T1000 (cell line): ENCODE data around the gene MOSPD3.

Experiments used
- DNase-seq: peaks from one replicate; lab custom pipeline; 2025; ENCODE audit warnings: mixed read lengths; lab: John Stamatoyannopoulos, UW

The MOSPD3 gene

DNA sequence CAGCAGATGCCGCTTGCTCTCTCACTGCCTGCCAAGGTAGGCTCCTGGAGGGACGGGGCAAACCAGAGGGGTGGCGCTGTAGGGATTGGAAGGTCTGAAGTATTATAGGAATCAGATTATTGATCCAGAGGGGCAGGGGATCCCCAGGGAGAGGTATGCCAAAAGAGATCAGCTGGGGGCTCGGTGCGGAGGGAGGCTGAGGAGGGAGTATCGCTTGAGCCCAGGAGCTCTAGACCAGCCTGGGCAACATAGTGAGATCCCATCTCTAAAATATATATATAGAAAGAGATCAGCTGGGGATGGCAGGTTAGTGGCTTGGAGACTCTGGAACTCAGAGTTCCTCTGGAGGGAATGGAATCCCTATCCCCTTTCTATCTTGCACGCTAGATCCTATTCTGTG, 17.2 kb upstream of the MOSPD3 start:
- DNase-seq: no peak

DNA sequence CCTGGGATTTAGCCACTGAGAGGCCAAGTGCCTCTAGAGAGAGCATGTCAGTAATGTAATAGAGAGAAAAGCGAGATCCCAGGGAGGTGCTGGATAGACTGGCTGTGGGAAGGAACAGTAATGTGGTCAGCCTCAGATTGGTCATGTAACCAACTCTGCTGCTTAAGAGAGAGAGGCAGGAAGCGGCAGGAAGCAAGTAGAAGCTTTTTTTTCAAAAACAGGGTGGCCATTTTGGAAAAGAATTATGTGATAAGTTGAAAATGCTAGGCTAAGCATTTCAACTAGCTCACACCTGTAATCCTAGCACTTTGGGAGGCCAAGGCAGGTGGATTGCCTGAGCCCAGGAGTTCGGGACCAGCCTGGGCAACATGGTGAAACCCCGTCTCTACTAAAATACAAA, 13.9 kb upstream of the MOSPD3 start:
- DNase-seq: no peak

DNA sequence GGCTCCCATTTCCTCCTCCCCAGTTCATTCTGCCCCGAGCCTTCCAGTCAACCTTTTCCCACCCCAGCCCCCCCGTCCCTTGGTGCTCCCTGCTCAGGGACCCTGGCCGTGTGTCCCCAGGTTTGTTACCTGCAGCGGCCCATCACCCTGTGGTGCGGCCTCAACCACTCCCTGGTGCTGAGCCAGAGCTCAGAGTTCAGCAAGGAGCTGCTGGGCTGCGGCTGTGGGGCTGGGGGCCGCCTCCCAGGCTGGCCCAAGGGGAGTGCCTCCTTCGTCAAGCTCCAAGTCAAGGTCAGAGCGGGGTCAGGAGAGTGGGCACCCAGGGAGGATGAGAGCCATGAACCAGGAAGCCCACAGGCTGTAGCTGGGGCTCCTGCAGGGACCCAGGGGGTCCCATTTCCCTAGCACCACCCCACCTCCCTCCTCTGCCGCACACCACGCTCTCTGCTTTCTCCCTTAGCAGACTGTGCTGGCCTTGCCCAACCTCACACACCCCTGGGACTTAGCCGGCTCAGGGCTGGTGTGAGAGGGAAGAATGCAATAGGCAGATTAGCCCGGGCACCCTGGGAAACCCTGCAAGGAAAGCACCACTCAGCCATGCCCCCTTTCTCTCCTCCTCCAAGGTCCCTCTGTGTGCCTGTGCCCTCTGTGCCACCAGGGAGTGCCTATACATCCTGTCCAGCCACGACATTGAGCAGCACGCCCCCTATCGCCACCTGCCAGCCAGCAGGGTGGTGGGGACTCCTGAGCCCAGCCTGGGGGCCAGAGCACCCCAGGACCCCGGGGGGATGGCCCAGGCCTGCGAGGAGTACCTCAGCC, 12.2 kb upstream of the MOSPD3 start:
- DNase-seq: no peak

- DNase-seq: no peak
Measured at GRCh38 chr7:100600730-100601038, 11.7 kb upstream of the MOSPD3 start.

GRCh38 chr7:100602889-100603725, 9.2 kb upstream of the MOSPD3 start:
- no peak for DNase-seq

GRCh38 chr7:100603726-100604027, 8.7 kb upstream of the MOSPD3 start:
- no peak for DNase-seq

DNA sequence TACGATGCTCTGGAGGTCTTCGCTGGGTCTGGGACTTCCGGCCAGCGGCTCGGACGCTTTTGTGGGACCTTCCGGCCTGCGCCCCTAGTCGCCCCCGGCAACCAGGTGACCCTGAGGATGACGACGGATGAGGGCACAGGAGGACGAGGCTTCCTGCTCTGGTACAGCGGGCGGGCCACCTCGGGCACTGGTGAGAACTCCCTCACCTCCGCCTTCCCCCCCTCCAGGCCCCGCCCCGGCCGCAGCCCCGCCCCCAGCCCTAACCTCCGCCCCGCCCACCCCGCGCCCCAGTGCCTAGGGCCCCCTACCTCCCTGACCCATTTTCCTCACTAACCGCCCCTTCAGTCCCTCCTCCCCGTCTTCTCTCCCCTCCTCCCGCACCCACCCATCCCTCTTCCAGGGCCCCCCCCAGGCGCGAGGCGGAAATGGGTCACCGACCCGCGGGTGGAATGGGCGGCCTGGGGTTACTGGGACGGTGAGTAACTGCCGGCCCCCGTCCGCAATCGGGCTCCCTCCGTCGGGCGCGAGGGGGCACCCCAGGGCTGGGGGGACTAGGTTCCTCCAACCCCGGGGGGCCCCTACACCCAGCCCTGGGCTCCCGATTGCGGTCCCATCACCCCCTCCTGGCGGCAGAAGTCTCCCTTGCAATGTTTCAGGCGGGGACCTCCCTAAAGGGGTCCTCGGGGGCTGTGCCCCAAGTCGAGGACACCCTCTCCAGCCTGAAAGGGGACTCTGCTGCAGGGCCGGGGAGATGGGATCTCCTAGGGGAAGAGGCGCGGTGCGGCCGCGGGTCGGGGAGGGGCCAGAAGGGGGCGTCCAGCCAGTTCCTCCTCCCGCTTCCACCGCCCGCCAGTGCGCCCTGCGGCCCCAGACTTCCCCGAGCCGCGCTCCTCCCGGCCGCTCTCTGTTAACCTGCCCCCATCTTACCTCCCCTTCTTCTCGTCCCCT, 8.0 kb upstream of the MOSPD3 start:
- DNase-seq: no peak

DNA sequence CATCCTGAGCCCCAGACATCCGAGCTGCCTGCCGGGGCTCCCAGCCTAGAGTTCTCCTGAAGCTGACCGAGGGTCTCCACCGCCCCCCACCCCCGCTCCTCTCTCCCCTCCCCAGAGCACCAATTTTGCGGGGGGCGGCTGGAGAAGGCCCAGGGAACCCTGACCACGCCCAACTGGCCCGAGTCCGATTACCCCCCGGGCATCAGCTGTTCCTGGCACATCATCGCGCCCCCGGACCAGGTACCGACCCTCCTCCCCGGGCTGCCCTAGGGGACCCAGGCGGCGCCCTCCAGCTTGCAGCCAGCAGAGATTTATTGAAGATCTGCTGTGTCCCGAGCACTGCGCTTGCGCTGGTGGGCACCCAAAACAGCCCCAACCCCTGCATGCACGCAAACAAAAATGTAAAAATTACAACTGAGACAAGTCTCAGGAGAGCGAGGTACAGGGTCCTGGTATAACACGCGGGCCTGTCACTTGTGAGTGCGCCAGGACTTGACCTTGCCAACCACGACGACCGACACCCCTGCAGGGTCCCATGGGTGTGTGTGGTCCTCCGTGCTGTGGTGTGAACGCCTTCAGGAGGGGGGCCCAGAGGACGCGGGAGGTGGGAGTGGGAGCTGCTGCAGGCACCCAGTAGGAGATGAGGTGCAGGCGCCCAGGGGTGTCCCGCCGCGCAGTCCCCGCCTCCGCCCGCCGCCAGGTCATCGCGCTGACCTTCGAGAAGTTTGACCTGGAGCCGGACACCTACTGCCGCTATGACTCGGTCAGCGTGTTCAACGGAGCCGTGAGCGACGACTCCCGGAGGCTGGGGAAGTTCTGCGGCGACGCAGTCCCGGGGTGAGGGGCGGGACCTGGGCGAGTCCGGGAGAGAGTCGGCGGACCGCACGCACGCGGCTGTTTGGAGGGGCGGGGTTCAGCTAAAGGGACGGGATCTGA, 7.1 kb upstream of the MOSPD3 start:
- no peak for DNase-seq

DNA sequence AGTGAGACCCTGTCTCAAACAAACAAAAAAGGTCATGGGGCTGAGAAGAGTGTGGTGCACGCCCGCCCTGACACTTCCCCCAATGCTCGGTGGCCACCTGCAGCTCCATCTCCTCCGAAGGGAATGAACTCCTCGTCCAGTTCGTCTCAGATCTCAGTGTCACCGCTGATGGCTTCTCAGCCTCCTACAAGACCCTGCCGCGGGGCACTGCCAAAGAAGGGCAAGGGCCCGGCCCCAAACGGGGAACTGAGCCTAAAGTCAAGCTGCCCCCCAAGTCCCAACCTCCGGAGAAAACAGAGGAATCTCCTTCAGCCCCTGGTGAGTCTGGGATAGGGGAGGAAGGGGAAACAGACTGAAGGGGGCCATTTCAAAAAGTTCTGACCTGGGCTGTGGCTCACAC, 6.0 kb upstream of the MOSPD3 start:
- no peak for DNase-seq

DNA sequence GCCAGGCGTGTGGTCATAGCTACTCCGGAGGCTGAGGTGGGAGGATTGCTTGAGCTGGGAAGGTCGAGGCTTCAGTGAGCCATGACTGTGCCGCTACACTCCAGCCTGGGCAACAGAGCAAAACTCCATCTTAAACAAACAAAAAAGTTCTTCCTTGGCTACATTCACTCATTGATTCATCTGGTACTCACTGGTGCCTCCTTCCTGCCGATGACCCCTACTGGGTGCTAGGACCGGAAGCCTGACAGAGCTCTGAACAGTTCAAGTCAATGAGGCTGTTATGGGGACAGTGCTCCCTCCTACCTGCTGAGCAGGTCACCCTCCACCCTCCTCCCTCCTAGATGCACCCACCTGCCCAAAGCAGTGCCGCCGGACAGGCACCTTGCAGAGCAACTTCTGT, 5.2 kb upstream of the MOSPD3 start:
- no peak for DNase-seq

GRCh38 chr7:100609958-100610357, 2.4 kb upstream of the MOSPD3 start:
- DNase-seq: no peak

DNA sequence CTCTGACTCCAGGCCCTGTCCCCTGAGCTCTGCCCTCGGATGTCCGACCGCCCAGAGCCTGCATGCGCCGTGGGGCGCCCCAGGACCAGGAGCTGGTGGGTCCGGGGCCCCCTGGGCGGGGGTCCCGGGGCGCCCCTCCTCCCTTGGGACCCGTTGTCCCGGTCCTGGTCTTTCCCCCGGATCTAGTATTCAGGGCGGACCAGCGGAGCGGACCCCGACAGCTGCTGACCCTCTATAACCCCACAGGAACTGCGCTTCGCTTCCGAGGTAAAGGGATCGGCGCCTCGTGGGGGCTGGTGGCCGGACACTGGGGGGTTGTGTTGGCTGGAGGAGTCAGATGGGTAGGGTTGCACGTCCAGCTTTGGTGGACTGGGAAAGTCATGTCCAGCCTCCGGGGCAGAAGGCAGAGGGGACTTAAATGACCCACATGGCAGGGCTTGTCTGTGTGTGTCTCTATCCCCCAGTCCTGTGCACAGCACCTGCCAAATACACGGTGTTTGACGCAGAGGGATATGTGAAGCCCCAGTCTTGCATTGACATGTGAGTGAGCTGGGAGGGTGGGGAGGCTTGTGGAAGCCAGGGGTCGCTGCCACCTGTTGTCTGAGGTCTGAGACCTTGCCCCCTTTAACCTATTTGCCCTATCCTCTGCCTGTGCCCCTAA, 520 bp downstream of the MOSPD3 start:
- no peak for DNase-seq

GRCh38 chr7:100613412-100614175, 1.3 kb downstream of the MOSPD3 start:
- no peak for DNase-seq

DNA sequence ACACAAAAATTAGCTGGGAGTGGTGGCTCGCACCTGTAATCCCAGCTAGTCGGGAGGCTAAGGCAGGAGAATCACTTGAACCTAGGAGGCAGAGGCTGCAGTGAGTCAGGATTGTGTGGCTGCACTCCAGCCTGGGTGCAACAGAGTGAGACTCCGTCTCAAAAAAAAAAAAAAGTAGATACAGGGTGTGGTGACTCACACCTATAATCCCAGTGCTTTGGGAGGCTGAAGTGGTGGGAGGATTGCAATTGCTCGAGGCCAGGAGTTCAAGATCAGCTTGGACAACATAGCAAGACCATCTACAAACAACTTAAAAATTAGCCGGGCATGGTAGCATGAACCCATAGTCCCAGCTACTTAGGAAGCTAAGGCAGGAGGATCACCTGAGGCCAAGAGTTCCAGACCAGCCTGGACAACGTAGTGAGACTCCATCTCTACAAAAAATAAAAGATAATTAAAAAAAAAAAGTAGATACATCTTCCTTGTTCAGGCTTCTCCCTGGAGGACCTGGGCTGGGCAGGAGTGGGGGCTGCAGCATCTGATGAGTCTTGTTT, 2.0 kb downstream of the MOSPD3 start:
- DNase-seq: no peak

- no peak for DNase-seq
Measured at GRCh38 chr7:100620239-100620638, 7.9 kb downstream of the MOSPD3 start.

- no peak for DNase-seq
Measured at GRCh38 chr7:100620804-100621203, 8.5 kb downstream of the MOSPD3 start.

DNA sequence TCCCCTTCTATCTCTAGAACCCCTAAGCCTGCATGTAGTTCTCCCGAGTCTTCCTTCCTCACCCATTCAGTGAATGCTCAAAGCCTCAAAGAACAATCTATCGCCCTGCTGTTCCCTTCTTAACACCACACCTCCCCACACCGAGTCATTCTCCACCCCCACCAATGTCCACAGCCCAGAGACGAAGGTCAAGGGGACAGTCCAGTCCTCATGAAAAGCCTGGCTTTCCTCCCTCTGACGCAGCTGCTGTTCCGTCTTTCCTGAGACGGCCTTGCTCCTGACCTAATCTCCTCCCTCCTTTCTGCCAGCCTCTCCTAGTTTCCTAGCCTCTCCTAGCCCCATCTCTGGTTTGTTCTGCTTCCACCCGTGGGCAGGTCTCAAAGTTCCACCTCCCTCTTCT, 9.2 kb downstream of the MOSPD3 start:
- DNase-seq: no peak

- DNase-seq: no peak
Measured at GRCh38 chr7:100623951-100624824, 11.8 kb downstream of the MOSPD3 start.

DNA sequence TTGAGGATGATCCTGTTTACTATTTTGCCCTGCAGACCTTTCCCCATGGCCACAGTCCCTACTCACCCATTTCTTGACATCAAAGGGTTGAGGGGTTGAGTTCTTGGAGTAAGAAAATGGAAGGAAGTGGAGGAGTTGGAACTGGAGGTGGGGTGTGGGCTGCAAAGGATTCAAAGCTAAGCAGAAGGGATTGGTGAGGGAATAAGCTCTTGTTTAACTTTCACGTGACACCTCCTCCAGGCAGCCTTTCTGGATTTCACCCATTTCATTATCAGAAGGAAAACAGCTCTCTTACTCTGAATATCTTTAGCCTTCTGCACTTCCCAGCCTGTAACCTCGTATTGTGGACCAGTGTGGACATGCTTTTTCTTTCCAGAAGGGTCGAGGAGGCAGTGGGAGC, 13.7 kb downstream of the MOSPD3 start:
- no peak for DNase-seq
